ENCODE data around the gene SPINK1. TPM values are rescaled to one million over a fixed set of nuclear protein-coding genes. Genes with fewer than 3 reads are reported as not detected.

Gene SPINK1
- polyA plus RNA-seq, 1 experiment, result not detected

GRCh38 chr5:147853372-147853987, 22.0 kb upstream of the SPINK1 start:
- ChIA-PET POLR2A (no interaction called here), CTCF (no interaction called here)
- Histone ChIP-seq H3K4me3 (ENCODE audit: low read depth, low read length) (no peak overlapping the region), H3K36me3 (ENCODE audit: control insufficient read depth, insufficient read depth, low read length) (no peaks in the 10 kb centered on the region), H3K27me3 (ENCODE audit: control insufficient read depth, insufficient read depth, low read length) (no peaks in the 10 kb centered on the region)
- no peak for TF ChIP-seq CTCF (IDR thresholded peaks at IDR 0.05; ENCODE audit: insufficient read depth, low read depth, low read length)
- DNase-seq (ENCODE audit: low read depth), result no peak

GRCh38 chr5:147852365-147852764, 20.9 kb upstream of the SPINK1 start:
- Histone ChIP-seq H3K4me3 (ENCODE audit: low read depth, low read length) (no peak overlapping the region), H3K36me3 (ENCODE audit: control insufficient read depth, insufficient read depth, low read length) (no peaks in the 10 kb centered on the region), H3K27me3 (ENCODE audit: control insufficient read depth, insufficient read depth, low read length) (no peaks in the 10 kb centered on the region)
- no peak for TF ChIP-seq CTCF (IDR thresholded peaks at IDR 0.05; ENCODE audit: insufficient read depth, low read depth, low read length)
- DNase-seq (ENCODE audit: low read depth), result no peak
- CTCF ChIA-PET, result no interaction called here
- POLR2A ChIA-PET, result no interaction called here

- ChIA-PET CTCF (interaction anchor here (0.5 to 1.4 kb wide), 2 partner anchors 25 to 270 kb away, joined by 3 read pairs; no protein-coding TSS in a partner anchor), POLR2A (no interaction called here)
- Histone ChIP-seq H3K36me3 (ENCODE audit: control insufficient read depth, insufficient read depth, low read length) (no peaks in the 10 kb centered on the region), H3K27me3 (ENCODE audit: control insufficient read depth, insufficient read depth, low read length) (no peaks in the 10 kb centered on the region), H3K4me3 (ENCODE audit: low read depth, low read length) (no peak overlapping the region)
- DNase-seq (ENCODE audit: low read depth), result no peak
- no peak for TF ChIP-seq CTCF (IDR thresholded peaks at IDR 0.05; ENCODE audit: insufficient read depth, low read depth, low read length)
Measured at GRCh38 chr5:147851578-147851977, 20.1 kb upstream of the SPINK1 start.

GRCh38 chr5:147849226-147849625, 17.8 kb upstream of the SPINK1 start:
- TF ChIP-seq CTCF (IDR thresholded peaks at IDR 0.05; ENCODE audit: insufficient read depth, low read depth, low read length), result no peak
- CTCF ChIA-PET, result interaction anchor here (3.7 kb wide), 1 partner anchor 8 kb away, joined by 27 read pairs; no protein-coding TSS in a partner anchor
- no peaks in the 10 kb centered on the region for H3K36me3 ChIP-seq (ENCODE audit: control insufficient read depth, insufficient read depth, low read length)
- DNase-seq (ENCODE audit: low read depth), result no peak
- H3K27me3 ChIP-seq (ENCODE audit: control insufficient read depth, insufficient read depth, low read length), result no peaks in the 10 kb centered on the region
- H3K4me3 ChIP-seq (ENCODE audit: low read depth, low read length), result no peak overlapping the region
- POLR2A ChIA-PET, result no interaction called here

- ChIA-PET POLR2A (no interaction called here), CTCF (interaction anchor here (1.0 to 4.1 kb wide), 2 partner anchors 12 to 218 kb away, joined by 4 to 22 read pairs; no protein-coding TSS in a partner anchor)
- Histone ChIP-seq H3K27me3 (ENCODE audit: control insufficient read depth, insufficient read depth, low read length) (no peaks in the 10 kb centered on the region), H3K4me3 (ENCODE audit: low read depth, low read length) (no peak overlapping the region), H3K36me3 (ENCODE audit: control insufficient read depth, insufficient read depth, low read length) (no peaks in the 10 kb centered on the region)
- no peak for DNase-seq (ENCODE audit: low read depth)
- TF ChIP-seq CTCF (IDR thresholded peaks at IDR 0.05; ENCODE audit: insufficient read depth, low read depth, low read length), result no peak
Measured at GRCh38 chr5:147845618-147846017, 14.1 kb upstream of the SPINK1 start.
